CD14-positive monocyte (primary cell): ENCODE data around the gene ENDOV. TPM values are rescaled to one million over a fixed set of nuclear protein-coding genes. Genes with fewer than 3 reads are reported as not detected.

Experiments
- DNase-seq, 3 donors: peaks; one replicate each; pipeline ENCODE4 v3.0.0-alpha.2; 2011 to 2022
- H2AFZ ChIP-seq: 2 replicates; pipeline ENCODE4 v1.6.0; 2012; ENCODE audit warnings: mild to moderate bottlenecking, low read depth, low read length, inconsistent platforms; ENCODE audit not compliant: insufficient read depth, poor library complexity, severe bottlenecking
- H3K27ac ChIP-seq, 2 donors: 1 replicate in 1 of 2; 2 replicates in 1 of 2; pipeline ENCODE4 v1.5.1; 2012 to 2013; ENCODE audit warnings: low read length in 2 of 2, control low read depth in 1 of 2, inconsistent platforms in 1 of 2, low read depth in 1 of 2, mild to moderate bottlenecking in 1 of 2
- H3K27me3 ChIP-seq, 2 donors: one replicate each; pipeline versions ENCODE4 v1.6.0 to v1.6.1; 2011 to 2013; ENCODE audit warnings: low read length in 2 of 2; ENCODE audit not compliant: control insufficient read depth in 2 of 2, insufficient read depth in 2 of 2
- H3K36me3 ChIP-seq, 2 donors: replicated peaks in 1 of 2; 1 replicate in 1 of 2; 2 replicates in 1 of 2; pipeline versions ENCODE4 v1.5.1 to v1.6.1; 2012 to 2013; ENCODE audit warnings: low read length in 2 of 2, control low read depth in 1 of 2, inconsistent platforms in 1 of 2, mild to moderate bottlenecking in 1 of 2; ENCODE audit not compliant: insufficient read depth in 2 of 2, control insufficient read depth in 1 of 2
- H3K4me1 ChIP-seq, 2 donors: 1 replicate in 1 of 2; 2 replicates in 1 of 2; pipeline versions ENCODE4 v1.5.1 to v1.6.1; 2012 to 2013; ENCODE audit warnings: low read length in 2 of 2, control low read depth in 1 of 2, inconsistent platforms in 1 of 2, mild to moderate bottlenecking in 1 of 2, moderate library complexity in 1 of 2; ENCODE audit not compliant: insufficient read depth in 2 of 2, control insufficient read depth in 1 of 2
- H3K4me2 ChIP-seq: replicated peaks from 2 replicates; pipeline ENCODE3; 2012; ENCODE audit warnings: low read length, moderate library complexity, mild to moderate bottlenecking; ENCODE audit not compliant: poor library complexity, severe bottlenecking; ENCODE audit errors: extremely low read depth
- H3K4me3 ChIP-seq, 3 experiments: fragments of 200-600 bp in 1 of 3; sonication (generic) in 1 of 3; replicated peaks in 1 of 3; 1 replicate in 2 of 3; 2 replicates in 1 of 3; pipeline ENCODE4 v1.5.1; 2011 to 2013; ENCODE audit warnings: low read length in 3 of 3, mild to moderate bottlenecking in 3 of 3, control low read depth in 2 of 3, low read depth in 2 of 3, inconsistent platforms in 1 of 3, moderate library complexity in 1 of 3
- H3K79me2 ChIP-seq: 2 replicates; pipeline ENCODE4 v1.6.0; 2012; ENCODE audit warnings: mild to moderate bottlenecking, control low read depth, inconsistent platforms, low read length, moderate library complexity; ENCODE audit not compliant: insufficient read depth
- H3K9ac ChIP-seq: 2 replicates; pipeline ENCODE4 v1.6.0; 2017; ENCODE audit warnings: low read length, mild to moderate bottlenecking; ENCODE audit not compliant: insufficient read depth, poor library complexity, severe bottlenecking
- H3K9me3 ChIP-seq, 2 donors: replicated peaks in 1 of 2; 1 replicate in 1 of 2; 2 replicates in 1 of 2; pipeline versions ENCODE4 v1.5.1 to v1.6.1; 2012 to 2013; ENCODE audit warnings: low read length in 2 of 2, control low read depth in 1 of 2; ENCODE audit not compliant: control insufficient read depth in 1 of 2, insufficient read depth in 1 of 2
- H4K20me1 ChIP-seq: 2 replicates; pipeline ENCODE4 v1.6.0; 2012; ENCODE audit warnings: mild to moderate bottlenecking, low read length, control low read depth, moderate library complexity; ENCODE audit not compliant: insufficient read depth
- H3K27ac Mint-ChIP-seq, 7 donors: one replicate each; pipeline ENCODE4 v1.8.0; 2020; ENCODE audit warnings: mild to moderate bottlenecking in 7 of 7, mixed read lengths in 7 of 7, moderate library complexity in 6 of 7, inconsistent platforms in 2 of 7
- H3K27me3 Mint-ChIP-seq, 3 donors: one replicate each; pipeline ENCODE4 v1.8.0; 2021 to 2022; ENCODE audit warnings: low read depth in 3 of 3, mild to moderate bottlenecking in 3 of 3, mixed read lengths in 3 of 3, moderate library complexity in 3 of 3, inconsistent platforms in 1 of 3
- H3K36me3 Mint-ChIP-seq, 2 donors: one replicate each; pipeline ENCODE4 v1.8.0; 2020; ENCODE audit warnings: mixed read lengths in 2 of 2, inconsistent platforms in 1 of 2, mild to moderate bottlenecking in 1 of 2
- H3K4me1 Mint-ChIP-seq: one replicate; pipeline ENCODE4 v1.8.0; 2020; ENCODE audit warnings: mild to moderate bottlenecking, mixed read lengths
- H3K4me3 Mint-ChIP-seq, 2 donors: one replicate each; pipeline ENCODE4 v1.8.0; 2020; ENCODE audit warnings: mild to moderate bottlenecking in 2 of 2, mixed read lengths in 2 of 2, moderate library complexity in 1 of 2
- H3K9me3 Mint-ChIP-seq, 7 donors: one replicate each; pipeline ENCODE4 v1.8.0; 2020 to 2022; ENCODE audit warnings: mixed read lengths in 7 of 7, mild to moderate bottlenecking in 6 of 7, moderate library complexity in 6 of 7, inconsistent platforms in 2 of 7
- CTCF ChIP-seq: fragments of 200-600 bp; IDR thresholded peaks from one replicate; pipeline ENCODE4 v1.8.0; 2022; ENCODE audit warnings: antibody characterized with exemption, mild to moderate bottlenecking
- WGBS: methylation state at CpG from one replicate; pipeline ENCODE4 v1.1.5; 2013; ENCODE audit warnings: missing lambda C conversion rate; ENCODE audit not compliant: insufficient coverage; 5-methylcytosine and 5-hydroxymethylcytosine counted together
- intact Hi-C, 2 donors: fragments of 100-400 bp; cut with micrococcal nuclease; formaldehyde crosslinking; loops; one replicate each; pipeline versions ENCODE4 v1.15.0 to v1.15.1; 2023
- polyA plus RNA-seq, 3 donors: library from polyadenylated mRNA; depleted of rRNA in 1 of 3; unstranded in 2 of 3; stranded (reverse) in 1 of 3; fragments of 300-500 nt in 2 of 3; fragments of >200 nt in 1 of 3; fragmentation: Illumina TruSeq in 2 of 3; gene quantifications; 1 replicate in 2 of 3; 2 replicates in 1 of 3; pipeline ENCODE4 v1.2.3, GENCODE V29; 2012 to 2021

The ENDOV gene
- polyA plus RNA-seq, 3 donors, result 10.4 to 15.7 (median 13.3) TPM

GRCh38 chr17:80461528-80462160 is 46.7 kb downstream of the ENDOV start:
- Histone ChIP-seq H4K20me1 (no peaks in the 10 kb centered on the region), H3K27me3 (peaks cover 0 to 8% of the 10 kb centered on the region in 2 donors), H3K36me3 (no peaks in the 10 kb centered on the region), H3K4me3 (no peak overlapping the region), H3K27ac (no peak overlapping the region), H3K4me1 (peaks cover 9 to 13% of the 10 kb centered on the region in 2 donors), H3K9ac (no peak overlapping the region), H3K79me2 (no peaks in the 10 kb centered on the region), H2AFZ (no peak overlapping the region), H3K4me2 (no peak overlapping the region), H3K9me3 (no peaks in the 10 kb centered on the region)
- intact Hi-C loops, result no loop called here
- H3K36me3 Mint-ChIP-seq, result no peaks in the 10 kb centered on the region
- TF ChIP-seq CTCF, result no peak
- no peaks in the 10 kb centered on the region for H3K9me3 Mint-ChIP-seq
- H3K27ac Mint-ChIP-seq, result no peak overlapping the region
- DNase-seq, result no peak
- no peak overlapping the region for H3K4me3 Mint-ChIP-seq
- WGBS, result 76% methylated on average over 13 of the region's 20 CpGs
- H3K27me3 Mint-ChIP-seq, result peaks cover 32 to 41% (median 36%) of the 10 kb centered on the region in 3 donors
- peaks cover 6% of the 10 kb centered on the region for H3K4me1 Mint-ChIP-seq

GRCh38 chr17:80463784-80464400 is 48.9 kb downstream of the ENDOV start:
- no peak overlapping the region for H3K4me3 Mint-ChIP-seq
- intact Hi-C loops, result no loop called here
- no peak overlapping the region for H3K9ac ChIP-seq
- H3K9me3 Mint-ChIP-seq, result peaks cover 0 to 4% (median 0%) of the 10 kb centered on the region in 7 donors
- no peak for DNase-seq
- H3K27ac Mint-ChIP-seq, result no peak overlapping the region
- peaks cover 42 to 60% (median 46%) of the 10 kb centered on the region in 3 donors for H3K27me3 Mint-ChIP-seq
- 63% methylated on average over 12 of the region's 13 CpGs for WGBS
- no peak overlapping the region for H3K4me3 ChIP-seq
- no peaks in the 10 kb centered on the region for H3K9me3 ChIP-seq
- TF ChIP-seq CTCF, result no peak
- peaks cover 0 to 23% of the 10 kb centered on the region in 2 donors for H3K27me3 ChIP-seq
- H3K4me1 ChIP-seq, result no peaks in the 10 kb centered on the region
- no peaks in the 10 kb centered on the region for H3K36me3 Mint-ChIP-seq
- H3K36me3 ChIP-seq, result no peaks in the 10 kb centered on the region
- no peaks in the 10 kb centered on the region for H3K79me2 ChIP-seq
- H4K20me1 ChIP-seq, result no peaks in the 10 kb centered on the region
- H3K4me2 ChIP-seq, result no peak overlapping the region
- no peaks in the 10 kb centered on the region for H3K4me1 Mint-ChIP-seq
- no peak overlapping the region for H3K27ac ChIP-seq
- no peak overlapping the region for H2AFZ ChIP-seq
